ENCODE data around the gene FOCAD. TPM values are rescaled to one million over a fixed set of nuclear protein-coding genes. Genes with fewer than 3 reads are reported as not detected.

FOCAD gene
- total RNA-seq, 1 experiment from 2014 or later: 17.1 TPM

GRCh38 chr9:20694248-20694647 is 10.2 kb downstream of the FOCAD start:
- no peaks in the 10 kb centered on the region for H3K9me3 ChIP-seq (ENCODE audit: insufficient read depth, low read depth)
- DNase-seq: no peak
- CTCF ChIA-PET: no interaction called here
- H3K79me2 ChIP-seq (ENCODE audit: low read depth): no peaks in the 10 kb centered on the region
- POLR2A ChIA-PET (ENCODE audit: unreplicated experiment): no interaction called here
- no peaks in the 10 kb centered on the region for H4K20me1 ChIP-seq (ENCODE audit: insufficient read depth)
- H3K27ac ChIP-seq: no peak overlapping the region
- no peaks in the 10 kb centered on the region for H3K9me2 ChIP-seq (ENCODE audit: insufficient read depth)
- BruUV-seq (replicated peaks): no TSS peak
- H3K27me3 ChIP-seq (ENCODE audit: insufficient read depth, low read depth): no peaks in the 10 kb centered on the region
- H3K4me2 ChIP-seq: no peak overlapping the region
- no peak for TF ChIP-seq EZH2 (IDR thresholded peaks at IDR 0.05; ENCODE audit: low read depth)
- TF ChIP-seq CTCF (conservative IDR thresholded peaks at IDR 0.05): no peak
- no peak overlapping the region for H2AFZ ChIP-seq
- H3F3A ChIP-seq (ENCODE audit: insufficient read depth, low read depth): no peaks in the 10 kb centered on the region
- no peak overlapping the region for H3K4me3 ChIP-seq
- no peaks in the 10 kb centered on the region for H3K36me3 ChIP-seq (ENCODE audit: low read depth)
- intact Hi-C loops (cut with micrococcal nuclease; ENCODE audit: unreplicated experiment): no loop called here
- no peaks in the 10 kb centered on the region for H3K4me1 ChIP-seq (replicated peaks; ENCODE audit: insufficient read depth)

GRCh38 chr9:20697021-20697719 is 13.1 kb downstream of the FOCAD start:
- no peaks in the 10 kb centered on the region for H3K36me3 ChIP-seq (ENCODE audit: low read depth)
- no peaks in the 10 kb centered on the region for H3K9me2 ChIP-seq (ENCODE audit: insufficient read depth)
- no peak overlapping the region for H2AFZ ChIP-seq
- no peak overlapping the region for H3K4me2 ChIP-seq
- no peaks in the 10 kb centered on the region for H3F3A ChIP-seq (ENCODE audit: insufficient read depth, low read depth)
- DNase-seq: no peak
- H4K20me1 ChIP-seq (ENCODE audit: insufficient read depth): no peaks in the 10 kb centered on the region
- no peaks in the 10 kb centered on the region for H3K79me2 ChIP-seq (ENCODE audit: low read depth)
- TF ChIP-seq CTCF (conservative IDR thresholded peaks at IDR 0.05) (no peak), EZH2 (IDR thresholded peaks at IDR 0.05; ENCODE audit: low read depth) (no peak)
- POLR2A ChIA-PET (ENCODE audit: unreplicated experiment): interaction anchor here (0.6 kb wide), 1 partner anchor 14 kb away, joined by 3 read pairs; no protein-coding TSS in a partner anchor
- no peak overlapping the region for H3K27ac ChIP-seq
- BruUV-seq (replicated peaks): no TSS peak
- H3K4me1 ChIP-seq (replicated peaks; ENCODE audit: insufficient read depth): no peaks in the 10 kb centered on the region
- intact Hi-C loops (cut with micrococcal nuclease; ENCODE audit: unreplicated experiment): no loop called here
- H3K9me3 ChIP-seq (ENCODE audit: insufficient read depth, low read depth): no peaks in the 10 kb centered on the region
- CTCF ChIA-PET: no interaction called here
- H3K27me3 ChIP-seq (ENCODE audit: insufficient read depth, low read depth): no peaks in the 10 kb centered on the region
- H3K4me3 ChIP-seq: no peak overlapping the region

- Histone ChIP-seq H3K9me3 (ENCODE audit: insufficient read depth, low read depth) (no peaks in the 10 kb centered on the region), H3K4me3 (no peak overlapping the region), H4K20me1 (ENCODE audit: insufficient read depth) (no peaks in the 10 kb centered on the region), H3K79me2 (ENCODE audit: low read depth) (no peaks in the 10 kb centered on the region), H3F3A (ENCODE audit: insufficient read depth, low read depth) (no peaks in the 10 kb centered on the region), H3K9me2 (ENCODE audit: insufficient read depth) (no peaks in the 10 kb centered on the region), H2AFZ (no peak overlapping the region), H3K27ac (no peak overlapping the region), H3K4me2 (no peak overlapping the region), H3K27me3 (ENCODE audit: insufficient read depth, low read depth) (no peaks in the 10 kb centered on the region), H3K4me1 (replicated peaks; ENCODE audit: insufficient read depth) (no peaks in the 10 kb centered on the region), H3K36me3 (ENCODE audit: low read depth) (no peaks in the 10 kb centered on the region)
- ChIA-PET CTCF (no interaction called here), POLR2A (ENCODE audit: unreplicated experiment) (no interaction called here)
- intact Hi-C loops (cut with micrococcal nuclease; ENCODE audit: unreplicated experiment): no loop called here
- TF ChIP-seq EZH2 (IDR thresholded peaks at IDR 0.05; ENCODE audit: low read depth): no peak
- no TSS peak for BruUV-seq (replicated peaks)
- DNase-seq: no peak
Observed at GRCh38 chr9:20698782-20699181, 14.7 kb downstream of the FOCAD start.

- CTCF ChIA-PET: no interaction called here
- no peak overlapping the region for H2AFZ ChIP-seq
- no TSS peak for BruUV-seq (replicated peaks)
- H3K9me2 ChIP-seq (ENCODE audit: insufficient read depth): no peaks in the 10 kb centered on the region
- no peak overlapping the region for H3K4me3 ChIP-seq
- POLR2A ChIA-PET (ENCODE audit: unreplicated experiment): no interaction called here
- no peaks in the 10 kb centered on the region for H3K4me1 ChIP-seq (replicated peaks; ENCODE audit: insufficient read depth)
- TF ChIP-seq CTCF (conservative IDR thresholded peaks at IDR 0.05) (no peak), EZH2 (IDR thresholded peaks at IDR 0.05; ENCODE audit: low read depth) (no peak)
- no peaks in the 10 kb centered on the region for H4K20me1 ChIP-seq (ENCODE audit: insufficient read depth)
- intact Hi-C loops (cut with micrococcal nuclease; ENCODE audit: unreplicated experiment): no loop called here
- H3K27me3 ChIP-seq (ENCODE audit: insufficient read depth, low read depth): no peaks in the 10 kb centered on the region
- no peaks in the 10 kb centered on the region for H3K36me3 ChIP-seq (ENCODE audit: low read depth)
- H3F3A ChIP-seq (ENCODE audit: insufficient read depth, low read depth): no peaks in the 10 kb centered on the region
- H3K79me2 ChIP-seq (ENCODE audit: low read depth): no peaks in the 10 kb centered on the region
- no peak for DNase-seq
- no peak overlapping the region for H3K4me2 ChIP-seq
- no peaks in the 10 kb centered on the region for H3K9me3 ChIP-seq (ENCODE audit: insufficient read depth, low read depth)
- no peak overlapping the region for H3K27ac ChIP-seq
Observed at GRCh38 chr9:20701060-20701459, 17.0 kb downstream of the FOCAD start.
